GM23338 (cell line): Measurements from ENCODE around the gene MECP2. TPM values are rescaled to one million over a fixed set of nuclear protein-coding genes. Genes with fewer than 3 reads are reported as not detected.

ENCODE experiments used
- ATAC-seq: fragments of 200-7000 bp; cut with Tn5 transposase; 3 replicates; pipeline ENCODE4 v1.9.1; 2020
- DNase-seq: peaks from one replicate; pipeline ENCODE4 v3.0.0-alpha.2; 2015; ENCODE audit warnings: low spot score
- H2AFZ ChIP-seq: fragments of 200-600 bp; sonication (generic); 2 replicates; pipeline ENCODE4 v1.8.0; 2016; ENCODE audit warnings: antibody characterized with exemption, mild to moderate bottlenecking, moderate library complexity
- H3F3A ChIP-seq: fragments of 200-600 bp; sonication (generic); replicated peaks from 2 replicates; pipeline ENCODE4 v1.8.0; 2017; ENCODE audit warnings: antibody characterized with exemption, mixed run types, low read depth
- H3K27ac ChIP-seq: fragments of 200-600 bp; sonication (generic); 2 replicates; pipeline ENCODE4 v1.6.1; 2016; ENCODE audit warnings: low read depth
- H3K27me3 ChIP-seq: fragments of 200-600 bp; sonication (generic); 2 replicates; pipeline ENCODE4 v1.8.0; 2016; ENCODE audit warnings: mild to moderate bottlenecking, mixed run types, moderate library complexity; ENCODE audit not compliant: insufficient read depth
- H3K36me3 ChIP-seq: fragments of 200-600 bp; sonication (generic); 2 replicates; pipeline ENCODE4 v1.8.0; 2016; ENCODE audit warnings: mild to moderate bottlenecking; ENCODE audit not compliant: insufficient read depth
- H3K4me1 ChIP-seq: fragments of 200-600 bp; sonication (generic); 2 replicates; pipeline ENCODE4 v1.8.0; 2016; ENCODE audit warnings: mild to moderate bottlenecking, moderate library complexity; ENCODE audit not compliant: insufficient read depth
- H3K4me2 ChIP-seq: fragments of 200-600 bp; sonication (generic); 2 replicates; pipeline ENCODE4 v1.7.1; 2017; ENCODE audit warnings: mixed run types
- H3K4me3 ChIP-seq: fragments of 200-600 bp; sonication (generic); 2 replicates; pipeline ENCODE4 v1.6.1; 2016; ENCODE audit warnings: mixed run types
- H3K79me2 ChIP-seq: fragments of 200-600 bp; sonication (generic); replicated peaks from 2 replicates; pipeline ENCODE4 v1.8.0; 2017; ENCODE audit warnings: mild to moderate bottlenecking; ENCODE audit not compliant: insufficient read depth
- H3K9me2 ChIP-seq: fragments of 200-600 bp; sonication (generic); 2 replicates; pipeline ENCODE4 v1.8.0; 2017; ENCODE audit not compliant: insufficient read depth
- H4K20me1 ChIP-seq: fragments of 200-600 bp; sonication (generic); replicated peaks from 2 replicates; pipeline ENCODE4 v1.8.0; 2017; ENCODE audit warnings: mild to moderate bottlenecking; ENCODE audit not compliant: insufficient read depth
- H3K27ac Mint-ChIP-seq: 2 replicates; pipeline ENCODE4 v1.8.0; 2020; ENCODE audit warnings: inconsistent platforms, mild to moderate bottlenecking, moderate library complexity, mixed read lengths
- H3K27me3 Mint-ChIP-seq: 3 replicates; pipeline ENCODE4 v1.8.0; 2022; ENCODE audit warnings: low read depth, mild to moderate bottlenecking, moderate library complexity, mixed read lengths, inconsistent platforms; ENCODE audit not compliant: insufficient read depth, poor library complexity
- H3K36me3 Mint-ChIP-seq: 3 replicates; pipeline ENCODE4 v1.8.0; 2021; ENCODE audit warnings: low read depth, mild to moderate bottlenecking, inconsistent platforms, moderate library complexity, mixed read lengths
- H3K4me1 Mint-ChIP-seq: 3 replicates; pipeline ENCODE4 v1.8.0; 2020; ENCODE audit warnings: mild to moderate bottlenecking, inconsistent platforms, mixed read lengths
- H3K4me3 Mint-ChIP-seq: 3 replicates; pipeline ENCODE4 v1.8.0; 2021; ENCODE audit warnings: moderate library complexity, mild to moderate bottlenecking, inconsistent platforms, mixed read lengths
- H3K9me3 Mint-ChIP-seq: 3 replicates; pipeline ENCODE4 v1.8.0; 2020; ENCODE audit warnings: moderate library complexity, mild to moderate bottlenecking, inconsistent platforms, mixed read lengths
- EZH2 ChIP-seq: fragments of 200-600 bp; sonication (generic); IDR thresholded peaks from one replicate; pipeline ENCODE4 v1.8.0; 2017; ENCODE audit warnings: antibody characterized with exemption, mild to moderate bottlenecking, low read depth; ENCODE audit not compliant: unreplicated experiment
- EZH2phosphoT487 ChIP-seq: fragments of 200-600 bp; sonication (generic); IDR thresholded peaks from one replicate; pipeline ENCODE4 v1.8.1; 2018; ENCODE audit warnings: antibody characterized with exemption; ENCODE audit not compliant: unreplicated experiment
- JUNB ChIP-seq: IDR thresholded peaks from one replicate; pipeline ENCODE4 v1.6.1; 2016; ENCODE audit warnings: antibody characterized with exemption; ENCODE audit not compliant: unreplicated experiment
- ZNF114 ChIP-seq: fragments of 250-450 bp; sonication (Bioruptor Pico); IDR thresholded peaks from 2 replicates; pipeline ENCODE4 v1.5.0; 2020; ENCODE audit warnings: mild to moderate bottlenecking, moderate library complexity
- ZNF331 ChIP-seq: fragments of 250-450 bp; sonication (Bioruptor Pico); IDR thresholded peaks from 2 replicates; pipeline ENCODE4 v1.5.0; 2020; ENCODE audit warnings: low read depth, mild to moderate bottlenecking, moderate library complexity
- polyA plus RNA-seq: library from polyadenylated mRNA; unstranded; fragments of >200 nt; fragmentation: Nextera tagmentation; extraction: Ambion mirVana; gene quantifications from 2 replicates; pipeline ENCODE4 v1.2.1, GENCODE V29; 2016
- total RNA-seq: library from RNA; depleted of rRNA; stranded (reverse); fragments of >200 nt; shearing (Covaris generic); gene quantifications from 2 replicates; pipeline ENCODE4 v1.2.3, GENCODE V29; 2014
- TF ChIP-seq, protein P1 (sequence below), 2 experiments: fragments of 200-600 bp in 1 of 2; sonication (generic) in 1 of 2; conservative IDR thresholded peaks; 2 replicates each; pipeline versions ENCODE4 v1.5.1 to v1.6.1; 2016 to 2017; ENCODE audit warnings: antibody characterized with exemption in 2 of 2, low read depth in 2 of 2, mild to moderate bottlenecking in 2 of 2, moderate library complexity in 1 of 2
- TF ChIP-seq, protein P2 (sequence below): fragments of 250-450 bp; sonication (Bioruptor Pico); IDR thresholded peaks from 2 replicates; pipeline ENCODE4 v1.5.0; 2020; ENCODE audit warnings: mild to moderate bottlenecking, moderate library complexity
- TF ChIP-seq, protein P3 (sequence below): IDR thresholded peaks from 2 replicates; pipeline ENCODE4 v1.6.1; 2016; ENCODE audit warnings: antibody characterized with exemption

The MECP2 gene
- total and polyA plus RNA-seq, 2 experiments from 2014 or later, result 27.7 to 32.7 TPM

DNA sequence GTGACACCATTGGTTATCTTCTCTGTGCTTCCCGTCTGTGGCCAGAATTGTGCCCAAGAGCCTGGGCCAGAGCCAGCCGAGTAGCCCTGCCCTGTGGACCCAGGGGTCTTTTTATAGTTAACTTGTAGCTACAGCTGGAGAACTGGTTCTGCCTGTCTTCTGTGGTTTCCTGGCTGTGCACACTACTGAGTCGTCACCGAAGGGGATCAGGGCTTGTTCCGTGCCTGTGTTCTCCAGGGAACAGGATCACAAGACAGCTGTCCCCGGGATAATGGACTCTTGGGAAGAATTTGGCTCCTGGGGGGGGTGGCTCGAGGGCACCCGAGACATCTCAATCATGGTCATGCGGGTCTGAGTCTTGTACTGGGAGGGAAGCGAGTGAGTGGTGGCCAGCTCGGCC, 24.4 kb upstream of the MECP2 start (continued):
- TF ChIP-seq, protein P1, sequence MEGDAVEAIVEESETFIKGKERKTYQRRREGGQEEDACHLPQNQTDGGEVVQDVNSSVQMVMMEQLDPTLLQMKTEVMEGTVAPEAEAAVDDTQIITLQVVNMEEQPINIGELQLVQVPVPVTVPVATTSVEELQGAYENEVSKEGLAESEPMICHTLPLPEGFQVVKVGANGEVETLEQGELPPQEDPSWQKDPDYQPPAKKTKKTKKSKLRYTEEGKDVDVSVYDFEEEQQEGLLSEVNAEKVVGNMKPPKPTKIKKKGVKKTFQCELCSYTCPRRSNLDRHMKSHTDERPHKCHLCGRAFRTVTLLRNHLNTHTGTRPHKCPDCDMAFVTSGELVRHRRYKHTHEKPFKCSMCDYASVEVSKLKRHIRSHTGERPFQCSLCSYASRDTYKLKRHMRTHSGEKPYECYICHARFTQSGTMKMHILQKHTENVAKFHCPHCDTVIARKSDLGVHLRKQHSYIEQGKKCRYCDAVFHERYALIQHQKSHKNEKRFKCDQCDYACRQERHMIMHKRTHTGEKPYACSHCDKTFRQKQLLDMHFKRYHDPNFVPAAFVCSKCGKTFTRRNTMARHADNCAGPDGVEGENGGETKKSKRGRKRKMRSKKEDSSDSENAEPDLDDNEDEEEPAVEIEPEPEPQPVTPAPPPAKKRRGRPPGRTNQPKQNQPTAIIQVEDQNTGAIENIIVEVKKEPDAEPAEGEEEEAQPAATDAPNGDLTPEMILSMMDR (conservative IDR thresholded peaks at IDR 0.05; ENCODE audit: low read depth in 2 of 2), result no peak
- TF ChIP-seq EZH2phosphoT487, result no peak
- TF ChIP-seq, protein P2, sequence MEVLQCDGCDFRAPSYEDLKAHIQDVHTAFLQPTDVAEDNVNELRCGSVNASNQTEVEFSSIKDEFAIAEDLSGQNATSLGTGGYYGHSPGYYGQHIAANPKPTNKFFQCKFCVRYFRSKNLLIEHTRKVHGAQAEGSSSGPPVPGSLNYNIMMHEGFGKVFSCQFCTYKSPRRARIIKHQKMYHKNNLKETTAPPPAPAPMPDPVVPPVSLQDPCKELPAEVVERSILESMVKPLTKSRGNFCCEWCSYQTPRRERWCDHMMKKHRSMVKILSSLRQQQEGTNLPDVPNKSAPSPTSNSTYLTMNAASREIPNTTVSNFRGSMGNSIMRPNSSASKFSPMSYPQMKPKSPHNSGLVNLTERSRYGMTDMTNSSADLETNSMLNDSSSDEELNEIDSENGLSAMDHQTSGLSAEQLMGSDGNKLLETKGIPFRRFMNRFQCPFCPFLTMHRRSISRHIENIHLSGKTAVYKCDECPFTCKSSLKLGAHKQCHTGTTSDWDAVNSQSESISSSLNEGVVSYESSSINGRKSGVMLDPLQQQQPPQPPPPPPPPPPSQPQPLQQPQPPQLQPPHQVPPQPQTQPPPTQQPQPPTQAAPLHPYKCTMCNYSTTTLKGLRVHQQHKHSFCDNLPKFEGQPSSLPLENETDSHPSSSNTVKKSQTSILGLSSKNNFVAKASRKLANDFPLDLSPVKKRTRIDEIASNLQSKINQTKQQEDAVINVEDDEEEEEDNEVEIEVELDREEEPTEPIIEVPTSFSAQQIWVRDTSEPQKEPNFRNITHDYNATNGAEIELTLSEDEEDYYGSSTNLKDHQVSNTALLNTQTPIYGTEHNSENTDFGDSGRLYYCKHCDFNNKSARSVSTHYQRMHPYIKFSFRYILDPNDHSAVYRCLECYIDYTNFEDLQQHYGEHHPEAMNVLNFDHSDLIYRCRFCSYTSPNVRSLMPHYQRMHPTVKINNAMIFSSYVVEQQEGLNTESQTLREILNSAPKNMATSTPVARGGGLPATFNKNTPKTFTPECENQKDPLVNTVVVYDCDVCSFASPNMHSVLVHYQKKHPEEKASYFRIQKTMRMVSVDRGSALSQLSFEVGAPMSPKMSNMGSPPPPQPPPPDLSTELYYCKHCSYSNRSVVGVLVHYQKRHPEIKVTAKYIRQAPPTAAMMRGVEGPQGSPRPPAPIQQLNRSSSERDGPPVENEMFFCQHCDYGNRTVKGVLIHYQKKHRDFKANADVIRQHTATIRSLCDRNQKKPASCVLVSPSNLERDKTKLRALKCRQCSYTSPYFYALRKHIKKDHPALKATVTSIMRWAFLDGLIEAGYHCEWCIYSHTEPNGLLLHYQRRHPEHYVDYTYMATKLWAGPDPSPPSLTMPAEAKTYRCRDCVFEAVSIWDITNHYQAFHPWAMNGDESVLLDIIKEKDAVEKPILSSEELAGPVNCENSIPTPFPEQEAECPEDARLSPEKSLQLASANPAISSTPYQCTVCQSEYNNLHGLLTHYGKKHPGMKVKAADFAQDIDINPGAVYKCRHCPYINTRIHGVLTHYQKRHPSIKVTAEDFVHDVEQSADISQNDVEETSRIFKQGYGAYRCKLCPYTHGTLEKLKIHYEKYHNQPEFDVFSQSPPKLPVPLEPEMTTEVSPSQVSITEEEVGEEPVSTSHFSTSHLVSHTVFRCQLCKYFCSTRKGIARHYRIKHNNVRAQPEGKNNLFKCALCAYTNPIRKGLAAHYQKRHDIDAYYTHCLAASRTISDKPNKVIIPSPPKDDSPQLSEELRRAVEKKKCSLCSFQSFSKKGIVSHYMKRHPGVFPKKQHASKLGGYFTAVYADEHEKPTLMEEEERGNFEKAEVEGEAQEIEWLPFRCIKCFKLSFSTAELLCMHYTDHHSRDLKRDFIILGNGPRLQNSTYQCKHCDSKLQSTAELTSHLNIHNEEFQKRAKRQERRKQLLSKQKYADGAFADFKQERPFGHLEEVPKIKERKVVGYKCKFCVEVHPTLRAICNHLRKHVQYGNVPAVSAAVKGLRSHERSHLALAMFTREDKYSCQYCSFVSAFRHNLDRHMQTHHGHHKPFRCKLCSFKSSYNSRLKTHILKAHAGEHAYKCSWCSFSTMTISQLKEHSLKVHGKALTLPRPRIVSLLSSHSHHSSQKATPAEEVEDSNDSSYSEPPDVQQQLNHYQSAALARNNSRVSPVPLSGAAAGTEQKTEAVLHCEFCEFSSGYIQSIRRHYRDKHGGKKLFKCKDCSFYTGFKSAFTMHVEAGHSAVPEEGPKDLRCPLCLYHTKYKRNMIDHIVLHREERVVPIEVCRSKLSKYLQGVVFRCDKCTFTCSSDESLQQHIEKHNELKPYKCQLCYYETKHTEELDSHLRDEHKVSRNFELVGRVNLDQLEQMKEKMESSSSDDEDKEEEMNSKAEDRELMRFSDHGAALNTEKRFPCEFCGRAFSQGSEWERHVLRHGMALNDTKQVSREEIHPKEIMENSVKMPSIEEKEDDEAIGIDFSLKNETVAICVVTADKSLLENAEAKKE (CRISPR knock-in tag), result no peak

DNA sequence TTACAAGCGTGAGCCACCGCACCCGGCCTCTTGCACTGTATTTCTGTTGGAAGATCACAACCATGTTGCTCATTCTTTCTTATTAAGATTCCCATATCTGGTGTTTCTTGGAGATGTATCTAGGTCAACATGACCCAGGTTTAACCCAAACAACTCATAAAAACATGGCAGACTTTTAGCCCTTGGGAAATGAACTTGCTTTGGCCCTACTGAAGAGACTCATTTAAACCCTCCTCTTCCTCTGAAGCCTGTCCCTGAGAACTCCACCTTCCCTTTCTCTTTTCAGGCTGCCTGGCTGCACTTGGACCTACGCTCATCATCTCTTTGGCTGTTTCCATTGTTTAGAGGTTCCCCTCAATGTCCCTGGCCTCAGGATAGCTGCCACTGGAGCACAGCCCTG, 23.7 kb upstream of the MECP2 start:
- Histone ChIP-seq H3K4me3 (no peak overlapping the region), H3F3A (no peaks in the 10 kb centered on the region), H3K4me2 (no peak overlapping the region), H3K27ac (no peak overlapping the region), H3K27me3 (no peaks in the 10 kb centered on the region), H3K36me3 (no peaks in the 10 kb centered on the region), H3K9me2 (no peaks in the 10 kb centered on the region), H4K20me1 (no peaks in the 10 kb centered on the region), H2AFZ (no peak overlapping the region), H3K79me2 (no peaks in the 10 kb centered on the region), H3K4me1 (no peaks in the 10 kb centered on the region)
- Mint-ChIP-seq H3K9me3 (no peaks in the 10 kb centered on the region; the same call in 2 of the 3 replicates), H3K4me3 (no peak overlapping the region), H3K27me3 (peaks cover 3% of the 10 kb centered on the region), H3K4me1 (peaks cover 3% of the 10 kb centered on the region; the same call in 1 of the 3 replicates), H3K27ac (no peak overlapping the region), H3K36me3 (no peaks in the 10 kb centered on the region)
- DNase-seq, result no peak
- no peak for TF ChIP-seq JUNB
- TF ChIP-seq ZNF331 (CRISPR knock-in tag), result no peak
- TF ChIP-seq, protein P1 (conservative IDR thresholded peaks at IDR 0.05; ENCODE audit: low read depth in 2 of 2), result no peak
- TF ChIP-seq, protein P3, sequence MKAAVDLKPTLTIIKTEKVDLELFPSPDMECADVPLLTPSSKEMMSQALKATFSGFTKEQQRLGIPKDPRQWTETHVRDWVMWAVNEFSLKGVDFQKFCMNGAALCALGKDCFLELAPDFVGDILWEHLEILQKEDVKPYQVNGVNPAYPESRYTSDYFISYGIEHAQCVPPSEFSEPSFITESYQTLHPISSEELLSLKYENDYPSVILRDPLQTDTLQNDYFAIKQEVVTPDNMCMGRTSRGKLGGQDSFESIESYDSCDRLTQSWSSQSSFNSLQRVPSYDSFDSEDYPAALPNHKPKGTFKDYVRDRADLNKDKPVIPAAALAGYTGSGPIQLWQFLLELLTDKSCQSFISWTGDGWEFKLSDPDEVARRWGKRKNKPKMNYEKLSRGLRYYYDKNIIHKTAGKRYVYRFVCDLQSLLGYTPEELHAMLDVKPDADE, result no peak
- TF ChIP-seq EZH2, result no peak
- no peak for TF ChIP-seq ZNF114 (CRISPR knock-in tag)
- ATAC-seq, result no peak
